Fibroblast of pulmonary artery (primary cell): ENCODE results near the gene STEAP2.

ENCODE experiments used
- DNase-seq: peaks from one replicate; pipeline ENCODE4 v3.0.0-alpha.2; 2010; ENCODE audit warnings: low read depth
- H3K4me3 ChIP-seq: replicated peaks from 2 replicates; pipeline ENCODE4 v1.5.1; 2011; ENCODE audit warnings: low read depth, mild to moderate bottlenecking, control low read depth, low read length, moderate library complexity
- CTCF ChIP-seq: IDR thresholded peaks from 2 replicates; pipeline ENCODE4 v1.5.1; 2011; ENCODE audit warnings: mild to moderate bottlenecking, control low read depth, low read length, inconsistent platforms; ENCODE audit errors: missing control alignments

STEAP2 gene

GRCh38 chr7:90172624-90173023 lies 38.9 kb upstream of the STEAP2 start:
- no peak for DNase-seq

DNA sequence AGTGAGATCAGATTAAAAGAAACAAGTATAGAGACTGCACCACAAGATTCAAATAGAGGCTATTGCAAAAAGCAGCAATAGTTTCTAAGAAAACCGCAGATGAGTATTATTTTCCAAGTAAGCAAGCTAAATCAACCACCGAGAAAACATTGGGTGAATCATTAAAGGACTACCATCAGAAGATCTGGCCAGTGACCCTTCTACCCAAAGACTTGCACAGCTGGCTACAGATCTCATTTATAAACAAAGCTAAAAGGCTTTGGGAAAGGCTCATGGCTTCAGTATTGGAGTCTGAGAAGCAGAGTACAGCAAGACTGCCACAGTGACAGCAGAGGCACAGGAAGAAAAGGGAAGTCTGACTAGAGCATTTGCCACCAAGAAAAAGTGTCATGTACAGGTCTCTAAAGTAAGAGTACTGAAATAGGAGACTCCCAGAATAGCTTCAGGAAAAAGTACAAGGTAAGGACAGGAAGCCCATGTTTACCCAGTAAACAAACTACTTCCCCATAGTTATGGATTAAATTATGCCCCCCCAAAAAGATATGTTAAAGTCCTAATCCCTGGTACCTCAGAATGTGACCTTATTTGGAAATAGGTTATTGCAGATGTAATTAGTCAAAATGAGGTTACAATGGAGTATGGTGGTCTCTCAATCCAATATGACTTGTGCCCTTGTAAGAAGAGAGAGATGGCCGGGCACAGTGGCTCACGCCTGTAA lies 38.3 kb upstream of the STEAP2 start:
- H3K4me3 ChIP-seq = no peak overlapping the region
- no peak for TF ChIP-seq CTCF
- no peak for DNase-seq

More at GRCh38 chr7:90172624-90173023, 38.9 kb upstream of the STEAP2 start:
- no peak for TF ChIP-seq CTCF
- H3K4me3 ChIP-seq = no peak overlapping the region

DNA sequence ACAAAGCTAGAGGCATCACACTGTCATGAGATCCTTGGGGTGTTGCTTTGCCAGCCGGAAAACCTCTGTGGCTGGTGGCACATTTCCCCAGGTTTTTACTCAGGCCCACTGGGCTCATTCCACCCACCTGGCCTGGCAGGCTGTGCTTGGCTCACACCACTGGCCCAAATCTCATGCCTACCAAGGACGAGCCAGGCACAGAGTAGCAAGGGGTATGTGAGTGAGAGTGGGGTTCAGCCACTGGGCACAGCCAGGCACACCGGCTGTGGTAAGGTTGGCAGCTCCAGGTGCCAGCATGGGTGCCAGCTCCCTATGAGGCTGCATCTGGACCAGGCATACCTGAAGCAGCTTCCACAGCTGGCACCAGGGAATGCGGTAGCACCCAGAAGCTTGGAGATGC lies 35.9 kb upstream of the STEAP2 start:
- no peak for DNase-seq
- no peak overlapping the region for H3K4me3 ChIP-seq
- TF ChIP-seq CTCF = no peak

GRCh38 chr7:90176195-90176594 lies 35.3 kb upstream of the STEAP2 start:
- no peak for TF ChIP-seq CTCF
- DNase-seq = no peak
- no peak overlapping the region for H3K4me3 ChIP-seq

DNA sequence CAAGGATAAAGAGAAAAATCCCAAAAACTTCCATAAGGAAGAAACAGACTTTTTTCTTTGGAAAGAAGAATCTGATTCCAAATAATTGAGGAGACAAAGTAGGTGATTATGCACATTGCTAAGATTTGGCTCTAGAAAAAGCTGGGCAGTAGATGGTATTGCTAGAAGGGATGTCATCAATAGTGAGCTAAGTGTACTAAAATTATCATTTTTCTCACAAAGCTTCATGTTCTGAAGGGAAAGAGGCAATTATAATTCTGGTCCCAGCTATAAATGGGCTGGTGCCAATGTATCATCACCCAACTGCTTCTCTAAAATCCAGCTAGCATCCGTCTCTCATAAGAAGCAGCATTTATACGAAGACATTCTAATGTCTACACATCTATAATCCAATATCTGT lies 33.4 kb upstream of the STEAP2 start:
- no peak for DNase-seq
- TF ChIP-seq CTCF = no peak
- no peak overlapping the region for H3K4me3 ChIP-seq

DNA sequence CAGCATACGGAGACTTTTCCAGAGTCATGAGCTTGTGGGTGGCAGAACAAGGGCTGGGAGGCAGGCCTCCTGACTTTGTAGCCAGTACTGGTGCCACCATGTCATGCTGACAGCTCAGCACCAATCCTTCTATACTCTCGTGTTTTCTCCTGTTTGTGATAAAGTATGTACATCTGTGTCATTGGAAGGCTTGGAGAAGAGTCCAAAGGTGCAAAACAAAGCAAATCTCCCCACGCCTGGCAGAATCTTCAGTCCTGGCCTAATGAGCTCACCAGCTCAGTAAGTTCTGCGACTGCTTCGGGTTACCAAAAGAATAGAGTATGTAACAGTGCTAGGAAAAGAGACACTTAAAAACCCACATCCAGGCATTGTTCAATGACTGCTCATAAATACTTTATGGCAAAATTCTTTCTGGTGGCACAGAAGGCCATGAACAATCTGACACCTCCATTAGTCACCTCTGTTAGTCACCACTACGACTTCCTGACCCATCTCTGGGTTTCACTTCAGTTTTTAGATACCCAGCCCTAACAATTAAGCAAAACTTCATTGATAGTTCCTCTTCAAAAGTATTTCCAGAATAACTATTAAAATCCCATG lies 32.8 kb upstream of the STEAP2 start:
- no peak for TF ChIP-seq CTCF
- peak; percentile 65 for DNase-seq
- H3K4me3 ChIP-seq = no peak overlapping the region
